Esophagus squamous epithelium (tissue), 5 donors: ENCODE data around the gene KIF26B. TPM values are rescaled to one million over a fixed set of nuclear protein-coding genes. Genes with fewer than 3 reads are reported as not detected.

Experiments used
- DNase-seq: peaks from one replicate; lab custom pipeline; 2025; lab: John Stamatoyannopoulos, UW
- H3K27ac ChIP-seq, 4 donors: fragments of 200-600 bp; sonication (generic); one replicate each; pipeline ENCODE4 v1.5.1; 2016 to 2019; ENCODE audit warnings: mild to moderate bottlenecking in 1 of 4
- H3K27me3 ChIP-seq, 4 donors: fragments of 200-600 bp; sonication (generic); 1 replicate in 3 of 4; 2 replicates in 1 of 4; pipeline versions ENCODE4 v1.5.1 to v1.6.0; 2017 to 2021; ENCODE audit warnings: antibody characterized with exemption in 1 of 4
- H3K36me3 ChIP-seq, 3 donors: fragments of 200-600 bp; sonication (generic); one replicate each; pipeline ENCODE4 v1.5.1; 2016 to 2019
- H3K4me1 ChIP-seq, 3 donors: fragments of 200-600 bp; sonication (generic); one replicate each; pipeline ENCODE4 v1.5.1; 2017 to 2019
- H3K4me3 ChIP-seq, 4 donors: fragments of 200-600 bp; sonication (generic); 1 replicate in 3 of 4; 2 replicates in 1 of 4; pipeline ENCODE4 v1.5.1; 2016 to 2019; ENCODE audit warnings: mild to moderate bottlenecking in 2 of 4, moderate library complexity in 1 of 4
- H3K9me3 ChIP-seq, 3 donors: fragments of 200-600 bp; sonication (generic); one replicate each; pipeline ENCODE4 v1.5.1; 2016 to 2019
- POLR2A ChIP-seq, 4 donors: fragments of 450-650 bp; IDR thresholded peaks; one replicate each; pipeline ENCODE4 v1.6.1; 2017; ENCODE audit warnings: antibody characterized with exemption in 4 of 4, mild to moderate bottlenecking in 4 of 4, moderate library complexity in 3 of 4
- WGBS, 2 donors: methylation state at CpG; one replicate each; pipeline ENCODE4 v1.1.5; 2018; 5-methylcytosine and 5-hydroxymethylcytosine counted together
- intact Hi-C: fragments of 100-400 bp; cut with DNase I; formaldehyde crosslinking; loops from one replicate; pipeline ENCODE4 v1.15.0; 2022
- total RNA-seq, 4 donors: library from RNA; depleted of rRNA; stranded (reverse); fragments of >200 nt; gene quantifications; one replicate each; pipeline ENCODE4 v1.1.0, GENCODE V29; 2016
- TF ChIP-seq, protein P1 (sequence below), 6 experiments: fragments of 450-650 bp in 4 of 6; fragments of 200-600 bp in 2 of 6; sonication (generic) in 2 of 6; IDR thresholded peaks; one replicate each; pipeline ENCODE4 v1.5.1; 2016 to 2019; ENCODE audit warnings: antibody characterized with exemption in 6 of 6, mild to moderate bottlenecking in 4 of 6, moderate library complexity in 4 of 6
- donor health status: DM: yes; HTN: yes; CAD: no.

The KIF26B gene
- total RNA-seq, 4 donors from 2014 or later, result 0.23 to 2.7 (median 1.0) TPM

DNA sequence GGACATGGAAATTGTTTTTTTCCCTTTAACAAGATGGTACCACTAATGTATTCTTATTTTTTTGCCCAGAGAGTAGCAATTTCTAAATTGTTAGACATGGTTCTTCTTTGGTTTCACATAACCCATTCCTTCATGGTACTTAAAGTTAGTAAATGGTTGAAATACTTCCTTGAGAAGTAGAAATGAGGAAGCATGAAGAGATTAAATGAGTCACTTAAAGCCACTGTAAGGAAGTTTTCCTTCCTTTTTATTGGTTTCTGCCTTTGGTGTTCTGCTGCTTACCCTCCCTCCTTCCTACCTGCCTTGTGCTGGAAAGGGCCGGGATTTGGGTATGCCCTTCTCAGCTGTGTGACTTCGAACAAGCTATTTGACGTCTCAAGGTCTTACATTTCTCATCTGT lies 101.0 kb downstream of the KIF26B start:
- H3K27ac ChIP-seq, result no peak overlapping the region
- peaks cover 0 to 4% (median 0%) of the 10 kb centered on the region in 3 donors for H3K9me3 ChIP-seq
- 82 to 87% methylated on average over 3 of the region's 3 CpGs for WGBS, 2 donors
- DNase-seq, result no peak
- H3K36me3 ChIP-seq, result no peaks in the 10 kb centered on the region
- H3K27me3 ChIP-seq, result peaks cover 0 to 15% (median 0%) of the 10 kb centered on the region in 4 donors
- peaks cover 0 to 17% (median 0%) of the 10 kb centered on the region in 3 donors for H3K4me1 ChIP-seq
- intact Hi-C loops, result no loop called here
- TF ChIP-seq, protein P1, sequence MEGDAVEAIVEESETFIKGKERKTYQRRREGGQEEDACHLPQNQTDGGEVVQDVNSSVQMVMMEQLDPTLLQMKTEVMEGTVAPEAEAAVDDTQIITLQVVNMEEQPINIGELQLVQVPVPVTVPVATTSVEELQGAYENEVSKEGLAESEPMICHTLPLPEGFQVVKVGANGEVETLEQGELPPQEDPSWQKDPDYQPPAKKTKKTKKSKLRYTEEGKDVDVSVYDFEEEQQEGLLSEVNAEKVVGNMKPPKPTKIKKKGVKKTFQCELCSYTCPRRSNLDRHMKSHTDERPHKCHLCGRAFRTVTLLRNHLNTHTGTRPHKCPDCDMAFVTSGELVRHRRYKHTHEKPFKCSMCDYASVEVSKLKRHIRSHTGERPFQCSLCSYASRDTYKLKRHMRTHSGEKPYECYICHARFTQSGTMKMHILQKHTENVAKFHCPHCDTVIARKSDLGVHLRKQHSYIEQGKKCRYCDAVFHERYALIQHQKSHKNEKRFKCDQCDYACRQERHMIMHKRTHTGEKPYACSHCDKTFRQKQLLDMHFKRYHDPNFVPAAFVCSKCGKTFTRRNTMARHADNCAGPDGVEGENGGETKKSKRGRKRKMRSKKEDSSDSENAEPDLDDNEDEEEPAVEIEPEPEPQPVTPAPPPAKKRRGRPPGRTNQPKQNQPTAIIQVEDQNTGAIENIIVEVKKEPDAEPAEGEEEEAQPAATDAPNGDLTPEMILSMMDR (IDR thresholded peaks at IDR 0.05), result no peak
- TF ChIP-seq POLR2A (IDR thresholded peaks at IDR 0.05), result no peak
- no peak overlapping the region for H3K4me3 ChIP-seq

DNA sequence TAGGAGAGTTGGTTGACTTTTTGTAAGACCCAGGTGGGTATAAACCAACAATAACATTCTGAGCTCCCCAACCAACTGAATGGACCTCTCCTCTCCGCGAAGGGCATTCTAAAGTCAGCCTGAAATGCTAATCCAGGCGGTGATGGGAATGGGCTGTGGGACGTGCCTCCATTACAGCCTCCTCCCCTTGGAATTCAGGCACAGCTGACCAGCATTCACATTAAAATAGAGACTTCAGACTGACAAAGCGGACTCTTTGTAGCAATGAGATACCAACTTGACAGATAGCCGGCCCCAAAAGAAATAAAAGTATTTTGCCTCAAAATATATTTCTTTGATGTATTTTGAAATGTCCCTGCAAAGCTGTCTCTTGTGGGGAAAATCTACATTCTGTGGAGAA lies 101.7 kb downstream of the KIF26B start:
- Histone ChIP-seq H3K4me1 (peaks cover 0 to 17% (median 0%) of the 10 kb centered on the region in 3 donors), H3K36me3 (no peaks in the 10 kb centered on the region), H3K27me3 (peaks cover 0 to 15% (median 0%) of the 10 kb centered on the region in 4 donors), H3K27ac (no peak overlapping the region), H3K9me3 (peaks cover 0 to 4% (median 0%) of the 10 kb centered on the region in 3 donors), H3K4me3 (no peak overlapping the region)
- intact Hi-C loops, result no loop called here
- no peak for DNase-seq
- 91 to 96% methylated on average over 2 to 6 of the region's 6 CpGs for WGBS, 2 donors
- TF ChIP-seq, protein P1 (IDR thresholded peaks at IDR 0.05), result no peak
- no peak for TF ChIP-seq POLR2A (IDR thresholded peaks at IDR 0.05)

DNA sequence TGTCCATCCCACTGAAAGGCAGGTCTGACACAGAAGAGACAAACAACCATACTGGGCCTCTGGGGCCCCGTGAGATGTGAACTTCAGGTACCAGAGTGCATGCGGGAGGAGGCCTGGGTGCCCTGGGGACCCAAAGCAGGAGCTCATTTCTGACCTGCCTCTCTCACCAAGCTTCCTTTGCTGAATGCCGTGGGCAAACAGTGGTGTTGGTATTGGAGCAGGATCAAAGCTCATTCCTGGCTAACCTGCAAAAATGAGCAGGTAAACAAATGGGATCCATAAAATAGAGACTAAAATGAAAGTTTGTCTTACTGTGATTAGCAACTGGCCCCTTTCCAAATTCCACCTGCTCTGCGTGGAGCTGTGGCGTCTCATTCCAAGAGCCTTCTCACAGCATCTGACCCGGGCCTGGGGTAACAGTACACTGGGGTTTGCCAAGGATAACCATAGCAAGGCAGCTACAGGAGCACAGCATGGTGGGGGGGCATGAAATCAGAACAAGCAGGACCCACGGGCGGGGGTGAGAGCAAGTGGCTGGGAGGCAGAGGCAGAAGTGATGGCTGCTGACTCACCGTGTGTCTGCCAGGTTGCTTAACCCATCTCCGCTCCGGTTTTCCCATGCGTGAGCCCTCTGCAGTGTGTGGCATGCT lies 103.6 kb downstream of the KIF26B start:
- H3K36me3 ChIP-seq, result no peaks in the 10 kb centered on the region
- no peak for TF ChIP-seq POLR2A (IDR thresholded peaks at IDR 0.05)
- TF ChIP-seq, protein P1 (IDR thresholded peaks at IDR 0.05), result no peak
- H3K27me3 ChIP-seq, result peaks cover 0 to 15% (median 0%) of the 10 kb centered on the region in 4 donors
- DNase-seq, result no peak
- no peaks in the 10 kb centered on the region for H3K9me3 ChIP-seq
- 53 to 66% methylated on average over 9 to 10 of the region's 12 CpGs for WGBS, 2 donors
- no peak overlapping the region for H3K27ac ChIP-seq
- no peak overlapping the region for H3K4me3 ChIP-seq
- peaks cover 0 to 17% (median 0%) of the 10 kb centered on the region in 3 donors for H3K4me1 ChIP-seq
- intact Hi-C loops, result no loop called here

DNA sequence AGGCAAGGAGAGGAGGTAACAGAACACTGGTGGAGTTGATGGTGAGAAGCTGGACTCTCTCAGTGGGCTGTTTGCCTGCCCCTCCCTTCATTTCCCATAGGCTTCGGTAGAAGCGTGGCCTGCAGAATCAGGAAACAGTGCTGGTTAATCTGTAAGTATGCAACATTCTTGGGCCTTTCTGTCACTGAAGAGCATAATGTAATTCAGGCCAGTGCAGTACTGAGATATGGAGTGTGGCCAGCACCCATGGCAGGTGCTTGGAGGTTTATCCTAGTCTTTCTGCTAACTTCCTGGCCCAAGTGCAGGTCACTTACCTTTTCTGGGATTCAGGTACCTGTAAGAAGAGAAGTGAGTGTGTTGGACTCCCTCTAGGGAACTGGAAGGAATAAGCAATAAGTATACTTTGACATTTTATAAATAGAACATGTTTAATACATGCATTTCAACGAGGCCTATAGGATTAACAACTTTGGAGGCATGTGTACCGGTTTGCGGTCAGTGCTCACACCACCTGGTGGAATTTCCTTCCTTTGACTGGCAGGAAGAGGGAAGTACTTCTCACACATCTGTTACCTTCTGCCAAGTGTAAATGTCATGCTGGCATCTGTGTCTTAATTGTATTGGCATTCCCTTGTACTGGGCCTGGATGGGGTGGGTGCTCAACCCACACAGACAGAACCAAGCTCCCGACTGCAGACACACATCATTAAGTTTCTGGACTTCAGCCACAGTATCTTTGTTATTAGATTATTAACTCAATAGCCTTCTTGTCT lies 105.5 kb downstream of the KIF26B start:
- intact Hi-C loops, result no loop called here
- H3K36me3 ChIP-seq, result no peaks in the 10 kb centered on the region
- 44 to 53% methylated on average over 5 to 6 of the region's 6 CpGs for WGBS, 2 donors
- H3K9me3 ChIP-seq, result no peaks in the 10 kb centered on the region
- DNase-seq, result no peak
- peaks cover 0 to 17% (median 0%) of the 10 kb centered on the region in 3 donors for H3K4me1 ChIP-seq
- TF ChIP-seq, protein P1 (IDR thresholded peaks at IDR 0.05), result no peak
- no peak for TF ChIP-seq POLR2A (IDR thresholded peaks at IDR 0.05)
- H3K27me3 ChIP-seq, result peaks cover 0 to 15% (median 0%) of the 10 kb centered on the region in 4 donors
- no peak overlapping the region for H3K4me3 ChIP-seq
- H3K27ac ChIP-seq, result no peak overlapping the region

DNA sequence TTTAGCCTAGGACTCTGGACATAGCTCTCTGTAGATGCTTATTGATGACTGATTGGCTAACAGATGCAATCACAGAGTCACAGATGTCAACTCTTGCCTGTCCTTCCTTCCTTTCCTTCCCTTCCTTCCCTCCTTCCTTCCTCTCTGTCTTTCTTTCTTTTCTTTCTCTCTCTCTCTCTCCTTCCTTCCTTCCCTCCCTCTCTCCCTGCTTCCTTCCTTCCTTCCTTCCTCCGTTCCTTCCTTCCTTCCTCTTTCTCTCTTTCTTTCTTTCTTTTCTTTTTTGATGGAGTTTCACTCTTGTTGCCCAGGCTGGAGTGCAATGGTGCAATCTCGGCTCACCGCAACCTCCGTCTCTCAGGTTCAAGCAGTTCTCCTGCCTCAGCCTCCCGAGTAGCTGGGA lies 106.1 kb downstream of the KIF26B start:
- Histone ChIP-seq H3K27ac (no peak overlapping the region), H3K9me3 (no peaks in the 10 kb centered on the region), H3K27me3 (peaks cover 0 to 15% (median 0%) of the 10 kb centered on the region in 4 donors), H3K4me3 (no peak overlapping the region), H3K36me3 (no peaks in the 10 kb centered on the region), H3K4me1 (peaks cover 0 to 17% (median 0%) of the 10 kb centered on the region in 3 donors)
- TF ChIP-seq POLR2A (IDR thresholded peaks at IDR 0.05), result no peak
- TF ChIP-seq, protein P1 (IDR thresholded peaks at IDR 0.05), result no peak
- intact Hi-C loops, result no loop called here
- no peak for DNase-seq
- 90 to 93% methylated on average over 5 of the region's 5 CpGs for WGBS, 2 donors
